H1 (cell line): ENCODE results near the gene CA5A. TPM values are rescaled to one million over a fixed set of nuclear protein-coding genes. Genes with fewer than 3 reads are reported as not detected.

Experiments
- CTCF ChIA-PET: fragments of 300-600 bp; sonication (Branson Sonifier 250); formaldehyde crosslinking; loops from one replicate; lab custom pipeline; 2021; ENCODE audit not compliant: partially characterized antibody; lab: Charles Lee
- POLR2A ChIA-PET: fragments of 300-600 bp; sonication (Branson Sonifier 250); formaldehyde crosslinking; loops from one replicate; lab custom pipeline; 2021; ENCODE audit warnings: inconsistent platforms; ENCODE audit not compliant: partially characterized antibody; lab: Charles Lee
- DNase-seq, 2 experiments: peaks; one replicate each; pipeline versions ENCODE4 v3.0.0 to v3.0.0-alpha.2; 2010 to 2022; ENCODE audit warnings: low spot score in 2 of 2, low read depth in 1 of 2, mixed read lengths in 1 of 2
- FAIRE-seq: peaks from 2 replicates; lab custom pipeline; 2011; peaks lifted over from hg19 to GRCh38; lab: Jason Lieb, UNC
- H2AFZ ChIP-seq: 2 replicates; pipeline ENCODE4 v1.8.1; 2012; ENCODE audit warnings: low read length, inconsistent platforms
- H2AK5ac ChIP-seq: 2 replicates; pipeline ENCODE4 v1.6.1; 2013; ENCODE audit warnings: low read depth, low read length
- H2BK120ac ChIP-seq: replicated peaks from 2 replicates; pipeline ENCODE3; 2013; ENCODE audit warnings: low read depth, low read length, inconsistent platforms
- H2BK12ac ChIP-seq: 2 replicates; pipeline ENCODE4 v1.6.1; 2013; ENCODE audit warnings: low read depth, low read length
- H2BK15ac ChIP-seq: 2 replicates; pipeline ENCODE4 v1.6.1; 2013; ENCODE audit warnings: low read length
- H2BK20ac ChIP-seq: 2 replicates; pipeline ENCODE4 v1.6.1; 2013; ENCODE audit warnings: low read length
- H2BK5ac ChIP-seq: 2 replicates; pipeline ENCODE4 v1.6.1; 2013; ENCODE audit warnings: low read depth, low read length
- H3K14ac ChIP-seq: 2 replicates; pipeline ENCODE4 v1.6.1; 2013; ENCODE audit warnings: inconsistent platforms; ENCODE audit not compliant: insufficient read length
- H3K18ac ChIP-seq: 2 replicates; pipeline ENCODE4 v1.6.1; 2013; ENCODE audit warnings: low read length; ENCODE audit errors: extremely low read depth
- H3K23ac ChIP-seq: 2 replicates; pipeline ENCODE4 v1.6.1; 2013; ENCODE audit warnings: inconsistent platforms; ENCODE audit not compliant: insufficient read length
- H3K23me2 ChIP-seq: 2 replicates; pipeline ENCODE4 v1.6.1; 2013; ENCODE audit warnings: low read depth, low read length
- H3K27ac ChIP-seq: 2 replicates; pipeline ENCODE4 v1.6.1; 2011; ENCODE audit warnings: low read depth, low read length, inconsistent platforms
- H3K27me3 ChIP-seq, 4 experiments: replicated peaks in 1 of 4; 1 replicate in 1 of 4; 2 replicates in 3 of 4; pipeline versions ENCODE4 v1.6.1 to v1.8.1; 2011 to 2013; ENCODE audit warnings: low read length in 3 of 4, mild to moderate bottlenecking in 3 of 4, inconsistent platforms in 2 of 4, mixed read lengths in 2 of 4, moderate library complexity in 1 of 4; ENCODE audit not compliant: control insufficient read depth in 3 of 4, insufficient read depth in 3 of 4; ENCODE audit errors: extremely low read depth in 1 of 4
- H3K36me3 ChIP-seq, 4 experiments: 2 replicates each; pipeline versions ENCODE4 v1.6.1 to v1.8.1; 2011 to 2013; ENCODE audit warnings: mild to moderate bottlenecking in 4 of 4, low read length in 3 of 4, moderate library complexity in 2 of 4, control low read depth in 1 of 4, inconsistent platforms in 1 of 4; ENCODE audit not compliant: insufficient read depth in 4 of 4, control insufficient read depth in 2 of 4
- H3K4ac ChIP-seq: replicated peaks from 2 replicates; pipeline ENCODE3; 2013; ENCODE audit warnings: low read length, low read depth, mixed read lengths, inconsistent platforms; ENCODE audit not compliant: insufficient read length
- H3K4me1 ChIP-seq, 4 experiments: replicated peaks in 1 of 4; 1 replicate in 1 of 4; 2 replicates in 3 of 4; pipeline versions ENCODE4 v1.6.1 to v1.8.1; 2011 to 2013; ENCODE audit warnings: low read length in 3 of 4, inconsistent platforms in 2 of 4, mixed read lengths in 1 of 4; ENCODE audit not compliant: insufficient read depth in 4 of 4, control insufficient read depth in 3 of 4
- H3K4me2 ChIP-seq, 2 experiments: 2 replicates each; pipeline versions ENCODE4 v1.6.1 to v1.8.1; 2011 to 2013; ENCODE audit warnings: low read depth in 2 of 2, low read length in 2 of 2, control low read depth in 1 of 2, inconsistent platforms in 1 of 2, mild to moderate bottlenecking in 1 of 2; ENCODE audit not compliant: insufficient read depth in 1 of 2
- H3K4me3 ChIP-seq, 4 experiments: fragments of 200-600, 300-600 bp in 1 of 4; sonication (generic), shearing (Covaris generic), sonication (Bioruptor Twin) in 1 of 4; 2 replicates each; pipeline versions ENCODE4 v1.5.1 to v1.8.1; 2011 to 2016; ENCODE audit warnings: low read length in 4 of 4, low read depth in 3 of 4, control low read depth in 2 of 4, inconsistent platforms in 2 of 4, mild to moderate bottlenecking in 2 of 4, mixed read lengths in 1 of 4, moderate library complexity in 1 of 4; ENCODE audit not compliant: insufficient read depth in 2 of 4; ENCODE audit errors: extremely low read depth in 1 of 4
- H3K56ac ChIP-seq: replicated peaks from 2 replicates; pipeline ENCODE3; 2013; ENCODE audit warnings: low read depth, mild to moderate bottlenecking, mixed read lengths, low read length, inconsistent platforms; ENCODE audit not compliant: insufficient read length
- H3K79me1 ChIP-seq: 2 replicates; pipeline ENCODE4 v1.6.1; 2013; ENCODE audit warnings: low read depth, low read length, control low read depth
- H3K79me2 ChIP-seq, 2 experiments: 2 replicates each; pipeline versions ENCODE4 v1.6.1 to v1.8.1; 2012 to 2013; ENCODE audit warnings: low read length in 2 of 2, mild to moderate bottlenecking in 2 of 2, inconsistent platforms in 1 of 2; ENCODE audit not compliant: insufficient read depth in 2 of 2, control insufficient read depth in 1 of 2
- H3K9ac ChIP-seq, 4 experiments: replicated peaks in 1 of 4; 1 replicate in 1 of 4; 2 replicates in 3 of 4; pipeline versions ENCODE4 v1.6.1 to v1.8.1; 2011 to 2013; ENCODE audit warnings: low read depth in 3 of 4, low read length in 3 of 4, control low read depth in 2 of 4, mild to moderate bottlenecking in 2 of 4, moderate library complexity in 2 of 4, inconsistent platforms in 1 of 4; ENCODE audit errors: extremely low read depth in 1 of 4
- H3K9me3 ChIP-seq, 2 experiments: 2 replicates each; pipeline versions ENCODE4 v1.6.1 to v1.8.1; 2012 to 2013; ENCODE audit warnings: mild to moderate bottlenecking in 2 of 2, moderate library complexity in 2 of 2, control low read depth in 1 of 2, inconsistent platforms in 1 of 2, low read depth in 1 of 2, low read length in 1 of 2, mixed read lengths in 1 of 2; ENCODE audit not compliant: insufficient read depth in 2 of 2
- H4K20me1 ChIP-seq, 2 experiments: replicated peaks in 1 of 2; 2 replicates each; pipeline versions ENCODE3 to v1.8.1; 2011 to 2013; ENCODE audit warnings: inconsistent platforms in 2 of 2, low read length in 2 of 2, mild to moderate bottlenecking in 1 of 2; ENCODE audit not compliant: insufficient read depth in 2 of 2, control insufficient read depth in 1 of 2
- H4K5ac ChIP-seq: 2 replicates; pipeline ENCODE4 v1.6.1; 2013; ENCODE audit warnings: low read length, low read depth, mixed read lengths, inconsistent platforms; ENCODE audit not compliant: insufficient read length
- H4K8ac ChIP-seq: 2 replicates; pipeline ENCODE4 v1.8.0; 2013; ENCODE audit warnings: mild to moderate bottlenecking, moderate library complexity, low read length, inconsistent platforms; ENCODE audit not compliant: insufficient read depth; ENCODE audit errors: extremely low read depth
- H4K91ac ChIP-seq: replicated peaks from 2 replicates; pipeline ENCODE3; 2013; ENCODE audit warnings: low read length, mixed read lengths, inconsistent platforms; ENCODE audit not compliant: insufficient read length
- CBX8 ChIP-seq: fragments of 300-800, 300-1000 bp; sonication (generic); IDR thresholded peaks from 2 replicates; pipeline ENCODE4 v1.7.1; 2016; ENCODE audit warnings: low read depth, low read length, borderline replicate concordance
- CREB1 ChIP-seq: IDR thresholded peaks from 2 replicates; pipeline ENCODE4 v1.6.1; 2012; ENCODE audit warnings: inconsistent platforms
- WGBS, 2 experiments: shearing (Covaris generic) in 1 of 2; methylation state at CpG; one replicate each; pipeline versions ENCODE4 v1.1.6 to v1.1.7; 2013 to 2015; ENCODE audit warnings: low lambda C conversion rate in 2 of 2, mixed read lengths in 2 of 2, inconsistent platforms in 1 of 2, low coverage in 1 of 2, missing lambda C conversion rate in 1 of 2; ENCODE audit not compliant: insufficient replicate concordance in 2 of 2, insufficient coverage in 1 of 2, insufficient read length in 1 of 2; ENCODE audit errors: extremely low coverage in 1 of 2, missing lambda C conversion rate in 1 of 2; 5-methylcytosine and 5-hydroxymethylcytosine counted together
- polyA plus RNA-seq, 7 experiments: library from polyadenylated mRNA; depleted of rRNA in 3 of 7; stranded (reverse) in 5 of 7; unstranded in 2 of 7; fragments of >200 nt in 5 of 7; fragments of 200-250 nt in 2 of 7; gene quantifications; 1 replicate in 5 of 7; 2 replicates in 1 of 7; 4 replicates in 1 of 7; pipeline versions ENCODE4 v1.2.1 to v1.2.3, GENCODE V29; 2011 to 2013; ENCODE audit warnings: missing spikeins in 2 of 7, mixed read lengths in 2 of 7
- total RNA-seq: library from RNA; stranded (reverse); fragmentation: NEBNext Ultra II Directional; extraction: Animal tissue kit (Norgen Biotek cat#: 25700); gene quantifications from 2 replicates; pipeline ENCODE4 v1.2.1, GENCODE V29; 2021

The CA5A gene
- total and polyA plus RNA-seq, 2 of the 8 experiments (the other 6 are each of a cell fraction or from before 2014, with no cell fraction given), result not detected

GRCh38 chr16:87926246-87927194, 9.8 kb downstream of the CA5A start:
- Histone ChIP-seq H2BK15ac (no peak overlapping the region), H3K4me2 (no peak overlapping the region), H3K4ac (no peak overlapping the region), H2BK12ac (peak overlapping the region; percentile 68; the same call in 1 of the 2 replicates), H4K91ac (no peak overlapping the region), H3K9me3 (no peaks in the 10 kb centered on the region), H3K79me2 (no peaks in the 10 kb centered on the region), H2AK5ac (no peak overlapping the region), H3K23ac (no peak overlapping the region), H3K9ac (no peak overlapping the region), H4K5ac (no peak overlapping the region), H2BK120ac (no peak overlapping the region), H3K4me3 (no peak overlapping the region), H3K27me3 (no peaks in the 10 kb centered on the region), H3K56ac (no peak overlapping the region), H4K20me1 (no peaks in the 10 kb centered on the region), H4K8ac (peak overlapping the region; percentile 46; the same call in 1 of the 2 replicates), H3K18ac (no peak overlapping the region), H3K36me3 (no peaks in the 10 kb centered on the region), H3K23me2 (no peaks in the 10 kb centered on the region), H3K4me1 (peaks cover 0 to 18% (median 3%) of the 10 kb centered on the region in 4 experiments; a peak in 5 of 7 replicates), H2BK20ac (0 out of 2 replicates have a peak overlapping the region, but pooled peaks have one; percentile 32), H2BK5ac (no peak overlapping the region), H2AFZ (no peak overlapping the region), H3K27ac (no peak overlapping the region), H3K14ac (no peak overlapping the region), H3K79me1 (no peaks in the 10 kb centered on the region)
- no peak for TF ChIP-seq CREB1
- no peak for TF ChIP-seq CBX8
- CTCF ChIA-PET, result interaction anchor here (0.9 to 4.4 kb wide), 14 partner anchors 8 to 225 kb away, joined by 3 to 24 read pairs (median 6); partner anchors contain the start of gene CA5A
- FAIRE-seq (no peak), DNase-seq (no peak)
- POLR2A ChIA-PET, result interaction anchor here (0.7 to 1.5 kb wide), 5 partner anchors 23 to 162 kb away, joined by 3 to 8 read pairs (median 3); partner anchors contain the start of gene BANP
- WGBS, 2 experiments, result 88% methylated on average over 42 of the region's 44 CpGs; no CpG with 5 or more reads in 1 of the 2 experiments
